HL-60 (cell line): ENCODE data around the gene HIP1R.

ENCODE experiments used
- CTCF ChIP-seq: IDR thresholded peaks from one replicate; pipeline ENCODE4 v1.5.1; 2011; ENCODE audit warnings: low read length, control low read depth, inconsistent platforms; ENCODE audit not compliant: insufficient read depth
- POLR2AphosphoS5 ChIP-seq: IDR thresholded peaks from 2 replicates; pipeline ENCODE4 v1.6.1; 2012; ENCODE audit warnings: low read depth
- REST ChIP-seq: IDR thresholded peaks from 2 replicates; pipeline ENCODE4 v1.6.1; 2012; ENCODE audit warnings: low read depth; ENCODE audit not compliant: insufficient replicate concordance

- TF ChIP-seq CTCF (no peak), POLR2AphosphoS5 (no peak), REST (no peak)
Observed at GRCh38 chr12:122880155-122880667, 45.0 kb downstream of the HIP1R start.
